Left lung (tissue), 10 donors: ENCODE measurements around the gene BMP2K. TPM values are rescaled to one million over a fixed set of nuclear protein-coding genes. Genes with fewer than 3 reads are reported as not detected.

Experiments
- ATAC-seq: fragments of 200-7000 bp; cut with Tn5 transposase; one replicate; pipeline ENCODE4 v1.9.1; 2020; ENCODE audit warnings: moderate library complexity
- DNase-seq, 4 donors: peaks; one replicate each; pipeline ENCODE4 v3.0.0-alpha.2; 2013 to 2020
- H3K27ac ChIP-seq, 2 donors: fragments of 200-600 bp; sonication (generic) in 1 of 2; one replicate each; pipeline versions ENCODE4 v1.5.0 to v1.8.0; 2020 to 2021
- H3K27me3 ChIP-seq, 2 donors: fragments of 200-600 bp; sonication (generic) in 1 of 2; one replicate each; pipeline versions ENCODE4 v1.5.0 to v1.8.0; 2020 to 2021
- H3K36me3 ChIP-seq, 2 donors: fragments of 200-600 bp; sonication (generic) in 1 of 2; one replicate each; pipeline versions ENCODE4 v1.5.0 to v1.8.0; 2020 to 2021
- H3K4me1 ChIP-seq, 2 donors: fragments of 200-600 bp; one replicate each; pipeline ENCODE4 v1.8.0; 2021
- H3K4me3 ChIP-seq, 2 donors: fragments of 200-600 bp; sonication (generic) in 1 of 2; one replicate each; pipeline versions ENCODE4 v1.5.0 to v1.8.0; 2020 to 2021; ENCODE audit warnings: mild to moderate bottlenecking in 1 of 2
- H3K9me3 ChIP-seq, 2 donors: fragments of 200-600 bp; sonication (generic) in 1 of 2; one replicate each; pipeline versions ENCODE4 v1.5.0 to v1.8.0; 2020 to 2021
- intact Hi-C, 2 donors: fragments of 100-400 bp; cut with DNase I; formaldehyde crosslinking; loops; one replicate each; pipeline versions ENCODE4 v1.11.2 to v1.14.2; 2022
- polyA plus RNA-seq, 6 donors: library from polyadenylated mRNA; unstranded; fragments of 120-200 nt; gene quantifications; one replicate each; pipeline ENCODE4 v1.2.1, GENCODE V29; 2013; ENCODE audit not compliant: insufficient read length in 6 of 6
- total RNA-seq, 2 donors: library from RNA; stranded (reverse); fragmentation: NEBNext Ultra II Directional; extraction: Animal tissue kit (Norgen Biotek cat#: 25700); gene quantifications; one replicate each; pipeline ENCODE4 v1.2.1, GENCODE V29; 2021
- TF ChIP-seq, protein P1 (sequence below), 2 donors: fragments of 200-600 bp; sonication (generic) in 1 of 2; IDR thresholded peaks; one replicate each; pipeline versions ENCODE4 v1.5.0 to v1.8.0; 2021; ENCODE audit warnings: antibody characterized with exemption in 2 of 2
- donor health status: DM: no; HTN: yes; CAD: no.
- donor health status: DM: no; HTN: no; CAD: no.

Gene BMP2K
- total and polyA plus RNA-seq, 8 donors: 23.2 to 67.0 (median 27.1) TPM

DNA sequence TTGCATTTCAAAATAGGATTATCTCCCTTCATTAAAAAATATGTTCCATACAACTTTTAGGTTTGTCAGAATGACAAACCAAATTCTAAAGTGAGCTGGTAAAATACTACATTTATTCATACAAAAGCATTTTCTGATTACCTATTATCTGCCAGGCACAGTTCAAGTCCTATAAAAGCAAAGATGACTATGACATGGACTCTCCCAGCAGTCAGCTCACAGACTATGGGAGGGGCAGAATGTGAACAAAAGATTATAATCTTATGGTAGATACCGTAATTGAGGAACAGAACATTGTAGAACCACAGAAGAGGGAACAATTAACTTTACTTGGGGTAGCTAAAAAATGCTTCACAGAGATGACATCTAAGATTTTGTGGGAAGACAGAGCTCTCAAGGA, 150.7 kb downstream of the BMP2K start:
- ATAC-seq: no peak
- Histone ChIP-seq H3K27ac (no peak overlapping the region), H3K36me3 (peaks cover 0 to 13% of the 10 kb centered on the region in 2 donors), H3K4me3 (no peak overlapping the region), H3K9me3 (no peaks in the 10 kb centered on the region), H3K27me3 (no peaks in the 10 kb centered on the region), H3K4me1 (no peaks in the 10 kb centered on the region)
- TF ChIP-seq, protein P1, sequence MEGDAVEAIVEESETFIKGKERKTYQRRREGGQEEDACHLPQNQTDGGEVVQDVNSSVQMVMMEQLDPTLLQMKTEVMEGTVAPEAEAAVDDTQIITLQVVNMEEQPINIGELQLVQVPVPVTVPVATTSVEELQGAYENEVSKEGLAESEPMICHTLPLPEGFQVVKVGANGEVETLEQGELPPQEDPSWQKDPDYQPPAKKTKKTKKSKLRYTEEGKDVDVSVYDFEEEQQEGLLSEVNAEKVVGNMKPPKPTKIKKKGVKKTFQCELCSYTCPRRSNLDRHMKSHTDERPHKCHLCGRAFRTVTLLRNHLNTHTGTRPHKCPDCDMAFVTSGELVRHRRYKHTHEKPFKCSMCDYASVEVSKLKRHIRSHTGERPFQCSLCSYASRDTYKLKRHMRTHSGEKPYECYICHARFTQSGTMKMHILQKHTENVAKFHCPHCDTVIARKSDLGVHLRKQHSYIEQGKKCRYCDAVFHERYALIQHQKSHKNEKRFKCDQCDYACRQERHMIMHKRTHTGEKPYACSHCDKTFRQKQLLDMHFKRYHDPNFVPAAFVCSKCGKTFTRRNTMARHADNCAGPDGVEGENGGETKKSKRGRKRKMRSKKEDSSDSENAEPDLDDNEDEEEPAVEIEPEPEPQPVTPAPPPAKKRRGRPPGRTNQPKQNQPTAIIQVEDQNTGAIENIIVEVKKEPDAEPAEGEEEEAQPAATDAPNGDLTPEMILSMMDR (IDR thresholded peaks at IDR 0.05): no peak
- DNase-seq: no peak
- intact Hi-C loops: no loop called here

DNA sequence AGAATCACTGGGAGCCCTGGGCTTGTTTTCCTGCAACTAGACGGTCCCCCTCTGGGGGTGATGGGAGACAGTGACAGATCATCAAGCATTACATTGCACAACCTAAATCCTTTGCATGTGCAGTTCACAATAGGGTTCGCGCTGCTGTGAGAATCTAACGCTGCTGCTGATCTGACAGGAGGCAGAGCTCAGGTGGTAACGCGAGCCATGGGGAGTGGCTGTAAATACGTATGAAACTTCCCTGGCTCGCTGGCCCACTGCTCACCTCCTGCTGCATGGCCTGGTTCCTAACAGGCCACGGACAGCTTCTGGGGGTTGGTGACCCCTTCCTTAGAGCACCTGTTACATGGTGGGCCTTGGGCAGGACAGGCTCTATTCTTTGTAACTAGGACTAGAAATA, 152.7 kb downstream of the BMP2K start:
- Histone ChIP-seq H3K36me3 (peaks cover 0 to 13% of the 10 kb centered on the region in 2 donors), H3K9me3 (no peaks in the 10 kb centered on the region), H3K27me3 (no peaks in the 10 kb centered on the region), H3K4me3 (no peak overlapping the region), H3K27ac (no peak overlapping the region), H3K4me1 (no peaks in the 10 kb centered on the region)
- DNase-seq (no peak), ATAC-seq (no peak)
- TF ChIP-seq, protein P1 (IDR thresholded peaks at IDR 0.05): no peak
- intact Hi-C loops: no loop called here

DNA sequence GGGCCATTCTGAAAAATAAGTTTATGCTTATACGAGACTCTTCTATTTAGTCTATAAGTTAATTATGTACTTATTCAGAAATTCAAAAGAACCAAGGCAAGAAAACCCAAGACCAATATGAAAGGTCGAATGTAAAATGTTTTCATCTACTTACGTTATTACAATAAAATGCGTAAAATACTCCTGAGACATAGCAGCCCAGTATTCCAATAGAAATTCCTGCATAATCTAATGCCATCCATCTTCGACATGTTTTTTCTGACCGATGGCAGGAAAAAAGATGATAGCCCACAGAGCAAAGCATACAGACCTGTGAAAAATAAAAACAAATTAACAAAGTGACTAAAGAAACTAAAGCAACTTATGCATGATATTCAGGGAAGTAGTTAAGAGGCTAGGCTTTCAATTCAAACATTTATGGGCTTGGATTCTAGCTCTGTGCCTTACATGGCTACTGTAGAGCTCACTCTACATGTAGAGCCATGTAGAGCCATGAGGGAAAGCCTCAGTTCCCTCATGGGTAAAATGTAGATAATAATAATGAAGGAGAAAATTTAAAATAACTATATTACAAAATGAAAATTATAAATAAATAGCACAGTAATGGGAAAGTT, 154.0 kb downstream of the BMP2K start:
- intact Hi-C loops: no loop called here
- no peaks in the 10 kb centered on the region for H3K9me3 ChIP-seq
- no peaks in the 10 kb centered on the region for H3K4me1 ChIP-seq
- peaks cover 0 to 13% of the 10 kb centered on the region in 2 donors for H3K36me3 ChIP-seq
- H3K27ac ChIP-seq: no peak overlapping the region
- no peaks in the 10 kb centered on the region for H3K27me3 ChIP-seq
- no peak overlapping the region for H3K4me3 ChIP-seq
- ATAC-seq (no peak), DNase-seq (no peak)
- TF ChIP-seq, protein P1 (IDR thresholded peaks at IDR 0.05): no peak

DNA sequence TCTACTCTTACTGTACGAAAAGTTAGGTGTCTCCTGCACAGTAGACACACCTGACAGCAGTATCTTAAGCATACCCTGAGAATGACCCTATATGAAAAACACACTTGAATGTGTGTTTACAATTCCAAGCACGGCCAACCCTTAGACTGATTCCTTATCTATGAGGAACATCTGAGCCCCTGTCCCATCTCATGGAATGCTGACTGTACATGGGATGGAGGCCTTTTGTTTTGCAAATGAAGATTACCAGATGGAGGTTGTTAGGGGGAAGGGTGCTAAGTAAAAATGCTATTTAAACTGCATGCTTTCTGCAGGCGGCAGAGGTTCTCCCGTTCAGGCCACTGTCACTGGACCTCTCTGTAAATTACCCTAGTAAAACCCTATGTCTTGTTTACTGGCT, 160.8 kb downstream of the BMP2K start:
- Histone ChIP-seq H3K27ac (no peak overlapping the region), H3K4me3 (no peak overlapping the region), H3K27me3 (no peaks in the 10 kb centered on the region), H3K4me1 (peaks cover 0 to 23% of the 10 kb centered on the region in 2 donors), H3K9me3 (no peaks in the 10 kb centered on the region), H3K36me3 (no peaks in the 10 kb centered on the region)
- intact Hi-C loops: no loop called here
- DNase-seq (no peak), ATAC-seq (no peak)
- TF ChIP-seq, protein P1 (IDR thresholded peaks at IDR 0.05): no peak

DNA sequence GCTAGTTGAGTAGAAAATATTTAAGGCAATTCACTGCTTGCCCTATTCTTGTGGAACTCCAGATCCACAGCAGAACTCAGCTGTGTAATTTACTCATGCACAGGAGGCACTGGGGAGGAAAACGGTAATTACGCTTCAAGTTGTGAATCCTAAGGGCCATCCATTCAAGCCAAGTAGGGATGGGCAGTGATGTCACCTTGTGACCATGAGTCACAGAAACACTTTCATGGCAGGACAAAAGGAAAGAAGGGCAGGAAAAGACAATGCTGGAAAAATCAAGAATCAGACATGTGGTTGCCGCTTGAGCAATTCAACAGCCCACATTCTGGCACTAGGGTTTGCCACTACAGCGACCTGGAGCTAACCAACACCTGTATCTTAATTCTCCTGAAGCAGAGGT, 161.7 kb downstream of the BMP2K start:
- no peak for ATAC-seq
- TF ChIP-seq, protein P1 (IDR thresholded peaks at IDR 0.05): no peak
- Histone ChIP-seq H3K36me3 (no peaks in the 10 kb centered on the region), H3K9me3 (no peaks in the 10 kb centered on the region), H3K27ac (no peak overlapping the region), H3K4me3 (peak overlapping the region in 1 of 2 donors; percentile 74), H3K4me1 (peaks cover 0 to 32% of the 10 kb centered on the region in 2 donors), H3K27me3 (no peaks in the 10 kb centered on the region)
- no peak for DNase-seq
- intact Hi-C loops: no loop called here
